ENCODE results near the gene RNF11.

DNA sequence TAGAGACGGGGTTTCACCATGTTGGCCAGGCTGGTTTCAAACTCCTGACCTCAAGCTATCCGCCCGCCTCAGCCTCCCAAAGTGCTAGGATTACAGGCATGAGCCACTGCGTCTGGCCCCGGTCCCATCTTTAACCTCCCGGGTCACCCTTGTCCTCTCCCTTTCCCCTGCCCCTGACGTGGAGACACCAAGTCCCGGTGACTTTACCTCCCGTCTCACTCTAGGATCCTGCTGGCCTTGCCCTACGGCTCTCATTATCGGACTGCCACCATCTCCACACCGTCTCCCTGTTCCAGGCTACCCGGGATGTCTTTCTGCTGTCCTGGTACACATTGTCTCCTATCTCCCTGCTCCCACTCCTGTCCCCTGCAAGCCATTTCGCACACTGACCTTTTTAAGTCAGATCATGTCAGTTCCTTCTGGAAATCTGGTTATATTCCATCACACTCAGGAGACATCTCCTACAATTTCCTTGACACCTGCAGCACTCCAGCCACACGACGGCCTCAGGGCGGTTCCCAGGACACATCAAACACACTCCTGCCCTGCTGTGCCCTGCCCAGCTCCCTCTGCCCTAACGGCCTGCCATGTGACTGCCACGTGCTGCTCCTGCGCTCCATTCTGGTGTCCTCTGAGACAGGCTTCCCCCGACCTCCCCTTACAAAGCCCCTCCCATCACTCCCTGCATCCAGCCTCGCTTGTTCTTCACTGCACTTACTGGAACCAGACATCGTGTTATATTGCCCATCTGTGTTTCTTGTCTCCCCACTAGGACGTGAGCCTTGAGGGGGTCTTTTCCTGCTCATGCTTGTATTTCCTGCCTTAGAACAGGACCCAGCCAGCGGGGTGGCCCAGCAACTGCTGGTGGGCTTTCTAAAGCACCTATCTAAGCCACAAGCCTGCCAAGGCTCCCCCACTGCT lies 61.6 kb downstream of the RNF11 start:
- TF ChIP-seq, protein P1, sequence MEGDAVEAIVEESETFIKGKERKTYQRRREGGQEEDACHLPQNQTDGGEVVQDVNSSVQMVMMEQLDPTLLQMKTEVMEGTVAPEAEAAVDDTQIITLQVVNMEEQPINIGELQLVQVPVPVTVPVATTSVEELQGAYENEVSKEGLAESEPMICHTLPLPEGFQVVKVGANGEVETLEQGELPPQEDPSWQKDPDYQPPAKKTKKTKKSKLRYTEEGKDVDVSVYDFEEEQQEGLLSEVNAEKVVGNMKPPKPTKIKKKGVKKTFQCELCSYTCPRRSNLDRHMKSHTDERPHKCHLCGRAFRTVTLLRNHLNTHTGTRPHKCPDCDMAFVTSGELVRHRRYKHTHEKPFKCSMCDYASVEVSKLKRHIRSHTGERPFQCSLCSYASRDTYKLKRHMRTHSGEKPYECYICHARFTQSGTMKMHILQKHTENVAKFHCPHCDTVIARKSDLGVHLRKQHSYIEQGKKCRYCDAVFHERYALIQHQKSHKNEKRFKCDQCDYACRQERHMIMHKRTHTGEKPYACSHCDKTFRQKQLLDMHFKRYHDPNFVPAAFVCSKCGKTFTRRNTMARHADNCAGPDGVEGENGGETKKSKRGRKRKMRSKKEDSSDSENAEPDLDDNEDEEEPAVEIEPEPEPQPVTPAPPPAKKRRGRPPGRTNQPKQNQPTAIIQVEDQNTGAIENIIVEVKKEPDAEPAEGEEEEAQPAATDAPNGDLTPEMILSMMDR (IDR thresholded peaks at IDR 0.05) = no peak
- no peak for TF ChIP-seq POLR2A (IDR thresholded peaks at IDR 0.05)

Data from heart left ventricle (tissue), 13 donors.